PC-3 (cell line): Measurements from ENCODE around the gene CEPT1. TPM values are rescaled to one million over a fixed set of nuclear protein-coding genes. Genes with fewer than 3 reads are reported as not detected.
"Not testable (repeated sequence)": the region's sequence is repeated elsewhere in the genome, so short reads cannot be mapped to it uniquely, and the experiment has no call there.

Experiments used
- ATAC-seq: fragments of 200-7000 bp; cut with Tn5 transposase; 2 replicates; pipeline ENCODE4 v1.9.1; 2020; ENCODE audit warnings: mild to moderate bottlenecking, moderate library complexity
- BruUV-seq: library from RNA; stranded (reverse); fragments of 400-500 nt; replicated peaks from 2 replicates; lab custom pipeline; 2021; lab: Mats Ljungman, UMichigan
- CTCF ChIA-PET: fragments of 300-600 bp; sonication (Branson Sonifier 250); formaldehyde crosslinking; loops from one replicate; lab custom pipeline; 2022; ENCODE audit warnings: antibody characterized with exemption; lab: Charles Lee
- POLR2A ChIA-PET: fragments of 300-600 bp; sonication (Branson Sonifier 250); formaldehyde crosslinking; loops from one replicate; lab custom pipeline; 2022; ENCODE audit warnings: antibody characterized with exemption; ENCODE audit not compliant: unreplicated experiment; lab: Charles Lee
- DNase-seq: peaks from one replicate; pipeline ENCODE4 v3.0.0-alpha.2; 2015
- H2AFZ ChIP-seq: fragments of 300-600 bp; sonication (generic); 2 replicates; pipeline ENCODE4 v1.6.0; 2016; ENCODE audit warnings: antibody characterized with exemption, low read length
- H3F3A ChIP-seq: fragments of 300-600 bp; sonication (generic); one replicate; pipeline ENCODE4 v1.6.0; 2017; ENCODE audit warnings: antibody characterized with exemption, low read length, control low read depth, mild to moderate bottlenecking; ENCODE audit not compliant: unreplicated experiment
- H3K27ac ChIP-seq: fragments of 300-600 bp; sonication (generic); 2 replicates; pipeline ENCODE4 v1.5.1; 2016; ENCODE audit warnings: mild to moderate bottlenecking, low read length
- H3K27me3 ChIP-seq: fragments of 300-600 bp; sonication (generic); 2 replicates; pipeline ENCODE4 v1.6.1; 2016; ENCODE audit warnings: low read length, mixed read lengths
- H3K36me3 ChIP-seq: fragments of 300-600 bp; sonication (generic); 2 replicates; pipeline ENCODE4 v1.6.1; 2016; ENCODE audit warnings: low read depth, mixed run types, low read length, mixed read lengths
- H3K4me1 ChIP-seq: fragments of 300-600 bp; sonication (generic); 2 replicates; pipeline ENCODE4 v1.5.1; 2016; ENCODE audit warnings: low read length; ENCODE audit not compliant: insufficient read depth
- H3K4me2 ChIP-seq: fragments of 300-600 bp; sonication (generic); 2 replicates; pipeline ENCODE4 v1.6.0; 2016; ENCODE audit warnings: low read length
- H3K4me3 ChIP-seq: fragments of 300-600 bp; sonication (generic); 2 replicates; pipeline ENCODE4 v1.5.1; 2016; ENCODE audit warnings: mild to moderate bottlenecking, low read length, mixed read lengths
- H3K79me2 ChIP-seq: fragments of 300-600 bp; sonication (generic); 2 replicates; pipeline ENCODE4 v1.6.1; 2017; ENCODE audit warnings: low read length, mixed read lengths
- H3K9ac ChIP-seq: fragments of 300-600 bp; sonication (generic); 2 replicates; pipeline ENCODE4 v1.6.0; 2016; ENCODE audit warnings: mild to moderate bottlenecking, low read length
- H3K9me2 ChIP-seq: fragments of 300-600 bp; sonication (generic); replicated peaks from 2 replicates; pipeline ENCODE4 v1.6.1; 2016; ENCODE audit warnings: mixed run types, low read length, mixed read lengths
- H3K9me3 ChIP-seq: fragments of 300-600 bp; sonication (generic); 2 replicates; pipeline ENCODE4 v1.6.1; 2016; ENCODE audit warnings: low read length, mixed read lengths
- H4K20me1 ChIP-seq: fragments of 300-600 bp; sonication (generic); 2 replicates; pipeline ENCODE4 v1.6.1; 2016; ENCODE audit warnings: low read length, mixed read lengths
- CTCF ChIP-seq: fragments of 300-600 bp; sonication (generic); conservative IDR thresholded peaks from 2 replicates; pipeline ENCODE4 v1.5.1; 2017; ENCODE audit warnings: antibody characterized with exemption, low read depth, mild to moderate bottlenecking, low read length
- EZH2 ChIP-seq: fragments of 300-600 bp; sonication (generic); IDR thresholded peaks from one replicate; pipeline ENCODE4 v1.6.1; 2017; ENCODE audit warnings: antibody characterized with exemption, mild to moderate bottlenecking, low read length; ENCODE audit not compliant: unreplicated experiment
- EZH2phosphoT487 ChIP-seq: fragments of 300-600 bp; sonication (generic); IDR thresholded peaks from 2 replicates; pipeline ENCODE4 v1.6.1; 2018; ENCODE audit warnings: mild to moderate bottlenecking, antibody characterized with exemption, low read length, borderline replicate concordance
- intact Hi-C: fragments of 100-400 bp; cut with micrococcal nuclease; formaldehyde crosslinking; loops from 2 replicates; pipeline ENCODE4 v1.9.0; 2023
- total RNA-seq: library from RNA; depleted of rRNA; stranded (reverse); fragments of >200 nt; gene quantifications from 2 replicates; pipeline ENCODE4 v1.2.3, GENCODE V29; 2014

CEPT1 gene
- total RNA-seq, 1 experiment from 2014 or later: 20.6 TPM

GRCh38 chr1:111213412-111213811 is 73.4 kb downstream of the CEPT1 start:
- Histone ChIP-seq H3K36me3 (no peaks in the 10 kb centered on the region), H3K9me3 (no peaks in the 10 kb centered on the region), H3K9ac (no peak overlapping the region), H4K20me1 (no peaks in the 10 kb centered on the region), H3K9me2 (no peaks in the 10 kb centered on the region), H2AFZ (no peak overlapping the region), H3F3A (no peaks in the 10 kb centered on the region), H3K27ac (no peak overlapping the region), H3K4me2 (no peak overlapping the region), H3K27me3 (no peaks in the 10 kb centered on the region), H3K4me1 (0 out of 2 replicates have a peak, but pooled peaks cover 5% of the 10 kb centered on the region), H3K79me2 (no peaks in the 10 kb centered on the region), H3K4me3 (no peak overlapping the region)
- ATAC-seq (no peak), DNase-seq (no peak)
- TF ChIP-seq CTCF: no peak
- no peak for TF ChIP-seq EZH2
- no peak for TF ChIP-seq EZH2phosphoT487
- intact Hi-C loops: no loop called here
- ChIA-PET POLR2A (no interaction called here), CTCF (no interaction called here)
- no TSS peak for BruUV-seq

- TF ChIP-seq EZH2: no peak
- intact Hi-C loops: no loop called here
- Histone ChIP-seq H3K36me3 (no peaks in the 10 kb centered on the region), H2AFZ (no peak overlapping the region), H3K79me2 (no peaks in the 10 kb centered on the region), H3K9me3 (no peaks in the 10 kb centered on the region), H3K4me2 (no peak overlapping the region), H3K27me3 (no peaks in the 10 kb centered on the region), H3F3A (no peaks in the 10 kb centered on the region), H3K4me3 (no peak overlapping the region), H3K9ac (no peak overlapping the region), H3K4me1 (no peaks in the 10 kb centered on the region), H4K20me1 (no peaks in the 10 kb centered on the region), H3K27ac (no peak overlapping the region), H3K9me2 (no peaks in the 10 kb centered on the region)
- BruUV-seq: no TSS peak
- ATAC-seq (no peak), DNase-seq (no peak)
- CTCF ChIA-PET: no interaction called here
- POLR2A ChIA-PET: no interaction called here
Observed at GRCh38 chr1:111214074-111214801, 74.2 kb downstream of the CEPT1 start.

GRCh38 chr1:111214884-111215283 is 74.9 kb downstream of the CEPT1 start:
- intact Hi-C loops: no loop called here
- no peaks in the 10 kb centered on the region for H3K9me2 ChIP-seq
- CTCF ChIA-PET: no interaction called here
- H3K27me3 ChIP-seq: no peaks in the 10 kb centered on the region
- H3K4me2 ChIP-seq: no peak overlapping the region
- no peaks in the 10 kb centered on the region for H3K79me2 ChIP-seq
- no peak overlapping the region for H3K4me3 ChIP-seq
- H3K36me3 ChIP-seq: no peaks in the 10 kb centered on the region
- TF ChIP-seq EZH2: no peak
- TF ChIP-seq CTCF: no peak
- TF ChIP-seq EZH2phosphoT487: no peak
- BruUV-seq: no TSS peak
- H3K4me1 ChIP-seq: no peaks in the 10 kb centered on the region
- H2AFZ ChIP-seq: no peak overlapping the region
- POLR2A ChIA-PET: no interaction called here
- ATAC-seq (no peak), DNase-seq (no peak)
- no peak overlapping the region for H3K27ac ChIP-seq
- no peaks in the 10 kb centered on the region for H3F3A ChIP-seq
- H4K20me1 ChIP-seq: no peaks in the 10 kb centered on the region
- no peaks in the 10 kb centered on the region for H3K9me3 ChIP-seq
- no peak overlapping the region for H3K9ac ChIP-seq

- H3K9ac ChIP-seq, H3K4me3 ChIP-seq, DNase-seq, H3K9me2 ChIP-seq, H2AFZ ChIP-seq, intact Hi-C loops, H3K79me2 ChIP-seq, H3K9me3 ChIP-seq, H3K36me3 ChIP-seq, POLR2A ChIA-PET, H3K4me1 ChIP-seq, H4K20me1 ChIP-seq, H3K27ac ChIP-seq, H3F3A ChIP-seq, ATAC-seq, BruUV-seq, H3K4me2 ChIP-seq, H3K27me3 ChIP-seq: not testable (repeated sequence)
- CTCF ChIA-PET: interaction anchor here (0.6 kb wide), 1 partner anchor 1231 kb away, joined by 3 read pairs; no protein-coding TSS in a partner anchor
Observed at GRCh38 chr1:111215285-111215684, 75.3 kb downstream of the CEPT1 start.
